Lung (tissue), 12 donors: ENCODE data around the gene C1QTNF6. TPM values are rescaled to one million over a fixed set of nuclear protein-coding genes. Genes with fewer than 3 reads are reported as not detected.

ENCODE experiments used
- ATAC-seq: fragments of 200-7000 bp; cut with Tn5 transposase; one replicate; pipeline ENCODE4 v1.9.1; 2020; ENCODE audit warnings: moderate number of reproducible peaks; ENCODE audit not compliant: insufficient read depth, low FRiP score
- DNase-seq, 3 donors: peaks; one replicate each; pipeline ENCODE4 v3.0.0-alpha.2; 2013 to 2017
- H3K27ac ChIP-seq, 2 donors: one replicate each; pipeline ENCODE4 v1.5.1; 2013; ENCODE audit warnings: mild to moderate bottlenecking in 2 of 2, moderate library complexity in 2 of 2, control low read depth in 1 of 2, inconsistent platforms in 1 of 2, low read depth in 1 of 2, low read length in 1 of 2
- H3K27me3 ChIP-seq, 3 donors: one replicate each; pipeline ENCODE4 v1.5.1; 2013; ENCODE audit warnings: low read length in 2 of 3; ENCODE audit not compliant: control insufficient read depth in 3 of 3, insufficient read depth in 3 of 3
- H3K36me3 ChIP-seq, 4 donors: one replicate each; pipeline ENCODE4 v1.5.1; 2013; ENCODE audit warnings: low read length in 4 of 4, mild to moderate bottlenecking in 1 of 4, moderate library complexity in 1 of 4; ENCODE audit not compliant: control insufficient read depth in 4 of 4, insufficient read depth in 4 of 4
- H3K4me1 ChIP-seq, 5 donors: one replicate each; pipeline ENCODE4 v1.5.1; 2013; ENCODE audit warnings: low read length in 5 of 5, mild to moderate bottlenecking in 2 of 5, moderate library complexity in 1 of 5; ENCODE audit not compliant: control insufficient read depth in 5 of 5, insufficient read depth in 5 of 5
- H3K4me3 ChIP-seq: one replicate; pipeline ENCODE4 v1.5.1; 2013; ENCODE audit warnings: mild to moderate bottlenecking, control low read depth, moderate library complexity
- H3K9ac ChIP-seq, 2 donors: one replicate each; pipeline ENCODE4 v1.5.1; 2013; ENCODE audit warnings: low read length in 2 of 2, control low read depth in 1 of 2; ENCODE audit not compliant: insufficient read depth in 1 of 2
- H3K9me3 ChIP-seq, 4 donors: one replicate each; pipeline ENCODE4 v1.5.1; 2013; ENCODE audit warnings: low read length in 3 of 4, mild to moderate bottlenecking in 1 of 4, moderate library complexity in 1 of 4; ENCODE audit not compliant: control insufficient read depth in 4 of 4, insufficient read depth in 3 of 4
- CTCF ChIP-seq: IDR thresholded peaks from 2 replicates; pipeline ENCODE4 v1.5.1; 2012; ENCODE audit warnings: mild to moderate bottlenecking; ENCODE audit errors: control extremely low read depth, extremely low read depth
- WGBS, 2 donors: extraction: QIAGEN DNeasy Blood & Tissue Kit; methylation state at CpG; one replicate each; pipeline ENCODE4 v1.1.7; 2013; 5-methylcytosine and 5-hydroxymethylcytosine counted together
- polyA plus RNA-seq, 2 donors: library from polyadenylated mRNA; stranded (reverse); fragments of 200-250 nt; gene quantifications; one replicate each; pipeline ENCODE4 v1.2.1, GENCODE V29; 2013
- total RNA-seq, 2 donors: library from RNA; depleted of rRNA in 1 of 2; stranded (reverse); fragments of >200 nt in 1 of 2; gene quantifications; one replicate each; pipeline ENCODE4 v1.2.1, GENCODE V29; 2014 to 2021
- donor health status: control.
- donor health status: control.
- donor health status: Bipolar disorder and iron deficiency.
- donor health status: healthy.
- donor health status: DM: yes; HTN: yes; CAD: no.

C1QTNF6 gene
- total and polyA plus RNA-seq, 4 donors: 3.8 to 14.0 (median 4.3) TPM

GRCh38 chr22:37204045-37204655, 16.1 kb upstream of the C1QTNF6 start:
- DNase-seq (no peak), ATAC-seq (no peak)
- Histone ChIP-seq H3K4me3 (no peak overlapping the region), H3K9ac (no peak overlapping the region), H3K27ac (no peak overlapping the region), H3K9me3 (no peaks in the 10 kb centered on the region), H3K36me3 (no peaks in the 10 kb centered on the region), H3K27me3 (no peaks in the 10 kb centered on the region), H3K4me1 (peaks cover 0 to 5% (median 0%) of the 10 kb centered on the region in 5 donors)
- no peak for TF ChIP-seq CTCF
- WGBS, 2 donors: 84 to 88% methylated on average over 5 of the region's 5 CpGs

GRCh38 chr22:37203354-37204044, 15.5 kb upstream of the C1QTNF6 start:
- peaks cover 0 to 5% (median 0%) of the 10 kb centered on the region in 5 donors for H3K4me1 ChIP-seq
- 87 to 89% methylated on average over 15 to 16 of the region's 16 CpGs for WGBS, 2 donors
- no peak overlapping the region for H3K9ac ChIP-seq
- no peak for TF ChIP-seq CTCF
- no peaks in the 10 kb centered on the region for H3K27me3 ChIP-seq
- no peak for DNase-seq
- no peak overlapping the region for H3K27ac ChIP-seq
- H3K36me3 ChIP-seq: no peaks in the 10 kb centered on the region
- ATAC-seq: no peak
- H3K9me3 ChIP-seq: no peaks in the 10 kb centered on the region
- H3K4me3 ChIP-seq: no peak overlapping the region

- TF ChIP-seq CTCF: no peak
- peaks cover 0 to 12% (median 3%) of the 10 kb centered on the region in 5 donors for H3K4me1 ChIP-seq
- no peak overlapping the region for H3K9ac ChIP-seq
- H3K4me3 ChIP-seq: no peak overlapping the region
- H3K27me3 ChIP-seq: no peaks in the 10 kb centered on the region
- 80 to 95% methylated on average over 9 to 10 of the region's 10 CpGs for WGBS, 2 donors
- DNase-seq (no peak), ATAC-seq (no peak)
- H3K9me3 ChIP-seq: no peaks in the 10 kb centered on the region
- H3K27ac ChIP-seq: no peak overlapping the region
- H3K36me3 ChIP-seq: no peaks in the 10 kb centered on the region
Measured at GRCh38 chr22:37202716-37203115, 14.7 kb upstream of the C1QTNF6 start.
